OCI-LY1 (cell line): ENCODE results near the gene C16orf95.

Experiments
- EZH2 ChIP-seq: fragments of 200-600 bp; sonication (generic), shearing (Covaris generic); IDR thresholded peaks from 2 replicates; pipeline ENCODE4 v1.8.0; 2017; ENCODE audit warnings: borderline replicate concordance, mixed run types, mild to moderate bottlenecking, antibody characterized with exemption, low read length, moderate library complexity, mixed read lengths
- TF ChIP-seq, protein P1 (sequence below): fragments of 200-600 bp; sonication (generic), shearing (Covaris generic); IDR thresholded peaks from 2 replicates; pipeline ENCODE4 v1.5.1; 2017; ENCODE audit warnings: mild to moderate bottlenecking, antibody characterized with exemption, low read length, moderate library complexity, mixed read lengths

DNA sequence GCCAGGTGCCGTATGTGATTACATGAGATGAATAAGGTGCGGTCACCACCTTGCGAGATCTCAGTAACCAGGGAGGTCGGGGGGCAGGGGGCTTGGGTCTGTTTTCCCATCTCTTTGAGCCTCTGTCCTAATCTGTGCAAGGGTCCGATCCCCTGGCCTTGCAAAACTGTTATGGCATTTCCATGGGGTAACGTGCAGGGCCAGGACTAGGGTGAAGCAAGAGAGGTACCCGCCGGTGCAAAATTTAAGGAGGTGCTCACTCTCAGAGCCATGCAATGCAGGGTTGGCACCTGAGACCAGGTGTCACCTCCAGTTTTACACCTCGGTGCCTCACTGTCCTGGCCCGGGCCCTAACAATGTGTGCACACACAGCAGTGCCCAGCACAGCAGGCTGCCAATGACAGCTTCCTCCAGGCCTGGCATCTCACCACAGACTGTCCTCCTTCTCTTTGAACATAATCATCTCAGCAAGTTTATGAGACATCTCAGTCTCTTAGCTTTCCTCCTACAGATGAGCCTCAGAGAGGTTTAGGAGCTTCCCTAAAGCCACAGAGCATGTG is 43.6 kb downstream of the C16orf95 start:
- TF ChIP-seq, protein P1, sequence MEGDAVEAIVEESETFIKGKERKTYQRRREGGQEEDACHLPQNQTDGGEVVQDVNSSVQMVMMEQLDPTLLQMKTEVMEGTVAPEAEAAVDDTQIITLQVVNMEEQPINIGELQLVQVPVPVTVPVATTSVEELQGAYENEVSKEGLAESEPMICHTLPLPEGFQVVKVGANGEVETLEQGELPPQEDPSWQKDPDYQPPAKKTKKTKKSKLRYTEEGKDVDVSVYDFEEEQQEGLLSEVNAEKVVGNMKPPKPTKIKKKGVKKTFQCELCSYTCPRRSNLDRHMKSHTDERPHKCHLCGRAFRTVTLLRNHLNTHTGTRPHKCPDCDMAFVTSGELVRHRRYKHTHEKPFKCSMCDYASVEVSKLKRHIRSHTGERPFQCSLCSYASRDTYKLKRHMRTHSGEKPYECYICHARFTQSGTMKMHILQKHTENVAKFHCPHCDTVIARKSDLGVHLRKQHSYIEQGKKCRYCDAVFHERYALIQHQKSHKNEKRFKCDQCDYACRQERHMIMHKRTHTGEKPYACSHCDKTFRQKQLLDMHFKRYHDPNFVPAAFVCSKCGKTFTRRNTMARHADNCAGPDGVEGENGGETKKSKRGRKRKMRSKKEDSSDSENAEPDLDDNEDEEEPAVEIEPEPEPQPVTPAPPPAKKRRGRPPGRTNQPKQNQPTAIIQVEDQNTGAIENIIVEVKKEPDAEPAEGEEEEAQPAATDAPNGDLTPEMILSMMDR, result no peak
- no peak for TF ChIP-seq EZH2
